ENCODE results near the gene RBP4. TPM values are rescaled to one million over a fixed set of nuclear protein-coding genes. Genes with fewer than 3 reads are reported as not detected.
A peak's percentile ranks its signal among the peaks of the same experiment; 100 is the strongest.
"Not testable (repeated sequence)": the region's sequence is repeated elsewhere in the genome, so short reads cannot be mapped to it uniquely, and the experiment has no call there.

Gene RBP4
- total RNA-seq, 2 experiments from 2014 or later = not detected

DNA sequence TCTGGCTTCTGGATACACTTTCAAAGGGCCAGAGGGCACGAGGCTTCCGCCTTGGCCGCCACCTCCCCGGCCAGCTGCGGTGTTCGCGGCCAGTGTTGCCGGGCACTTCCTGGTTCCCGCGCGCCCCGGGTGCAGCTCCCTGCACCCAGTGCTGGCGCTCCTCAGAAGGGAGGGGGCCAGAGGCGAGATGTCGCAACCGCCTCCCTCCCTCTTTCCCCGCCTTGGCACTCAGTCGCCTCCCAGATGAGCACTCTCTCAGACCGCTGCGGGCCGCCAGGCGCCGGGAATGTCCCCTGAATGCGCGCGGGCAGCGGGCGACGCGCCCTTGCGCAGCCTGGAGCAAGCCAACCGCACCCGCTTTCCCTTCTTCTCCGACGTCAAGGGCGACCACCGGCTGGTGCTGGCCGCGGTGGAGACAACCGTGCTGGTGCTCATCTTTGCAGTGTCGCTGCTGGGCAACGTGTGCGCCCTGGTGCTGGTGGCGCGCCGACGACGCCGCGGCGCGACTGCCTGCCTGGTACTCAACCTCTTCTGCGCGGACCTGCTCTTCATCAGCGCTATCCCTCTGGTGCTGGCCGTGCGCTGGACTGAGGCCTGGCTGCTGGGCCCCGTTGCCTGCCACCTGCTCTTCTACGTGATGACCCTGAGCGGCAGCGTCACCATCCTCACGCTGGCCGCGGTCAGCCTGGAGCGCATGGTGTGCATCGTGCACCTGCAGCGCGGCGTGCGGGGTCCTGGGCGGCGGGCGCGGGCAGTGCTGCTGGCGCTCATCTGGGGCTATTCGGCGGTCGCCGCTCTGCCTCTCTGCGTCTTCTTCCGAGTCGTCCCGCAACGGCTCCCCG, 34.4 kb downstream of the RBP4 start, which contains the start of gene FFAR4:
Gene FFAR4, plus strand, starts transcription at position 231 of the 842 bp plus-strand sequence. Its CDS starts 56 bp downstream, at position 287.
- H3K36me3 Mint-ChIP-seq = no peaks in the 10 kb centered on the region

DNA sequence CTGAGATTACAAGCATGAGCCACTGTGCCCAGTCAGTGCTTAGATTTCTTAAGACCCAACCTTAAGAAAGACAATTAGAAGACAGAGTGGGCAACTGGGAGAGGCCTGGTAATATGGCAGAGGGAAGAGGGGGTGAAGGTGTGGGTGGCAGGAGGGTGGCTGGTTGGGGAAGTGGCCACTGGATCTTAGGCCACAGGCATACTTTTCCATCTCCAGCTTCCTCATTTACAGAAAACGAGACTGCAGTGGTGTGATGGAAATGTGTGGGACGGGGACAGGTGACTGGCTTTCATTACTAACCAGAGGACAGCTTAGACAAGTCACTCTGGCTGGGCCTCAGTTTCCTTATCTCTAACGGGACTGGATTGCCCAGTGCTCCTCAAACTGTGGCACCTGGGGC, 35.6 kb downstream of the RBP4 start:
- peaks cover 51% of the 10 kb centered on the region for H3K27me3 Mint-ChIP-seq

More for the DNA sequence above, 34.4 kb downstream of the RBP4 start, which contains the start of gene FFAR4:
- Mint-ChIP-seq H3K27ac (no peak within 1 kb of the TSS), H3K9me3 (no peaks in the 10 kb centered on the region), H3K4me1 (peaks cover 1% of the 10 kb centered on the region), H3K27me3 (peaks cover 61% of the 10 kb centered on the region), H3K4me3 (no peak within 1 kb of the TSS)
- DNase-seq (no peak), ATAC-seq (ENCODE audit: low read depth) (no peak)
- POLR2A ChIA-PET = no interaction called here

DNA sequence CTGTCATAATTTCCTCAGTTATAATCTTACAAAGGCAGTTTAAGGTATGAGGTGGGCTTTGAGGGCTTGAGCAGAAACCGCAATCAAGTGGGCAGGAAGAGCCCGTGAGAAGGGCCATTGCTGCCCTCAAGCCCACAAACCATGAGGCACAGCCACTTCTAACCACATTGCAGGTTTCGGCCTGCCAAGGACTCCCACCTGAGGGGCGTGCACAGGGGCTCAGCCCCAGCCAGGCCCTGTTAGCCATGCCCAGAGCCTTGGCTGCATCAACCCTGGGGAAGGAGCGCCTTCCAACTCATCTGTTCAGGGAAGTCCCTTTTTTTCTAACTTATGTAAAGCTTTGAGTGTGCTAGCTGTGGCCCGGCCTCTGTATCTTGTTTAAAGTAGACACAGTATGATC, 40.5 kb downstream of the RBP4 start:
- DNase-seq (no peak), ATAC-seq (ENCODE audit: low read depth) (no peak)
- H3K27ac Mint-ChIP-seq = no peak overlapping the region
- peaks cover 1% of the 10 kb centered on the region for H3K4me1 Mint-ChIP-seq
- peaks cover 11% of the 10 kb centered on the region for H3K27me3 Mint-ChIP-seq
- H3K9me3 Mint-ChIP-seq = no peaks in the 10 kb centered on the region
- no peaks in the 10 kb centered on the region for H3K36me3 Mint-ChIP-seq
- H3K4me3 Mint-ChIP-seq = no peak overlapping the region
- POLR2A ChIA-PET = no interaction called here

More for the DNA sequence above, 35.6 kb downstream of the RBP4 start:
- Mint-ChIP-seq H3K9me3 (no peaks in the 10 kb centered on the region), H3K27ac (no peak overlapping the region), H3K36me3 (no peaks in the 10 kb centered on the region), H3K4me3 (no peak overlapping the region), H3K4me1 (peaks cover 1% of the 10 kb centered on the region)
- DNase-seq (no peak), ATAC-seq (ENCODE audit: low read depth) (no peak)
- POLR2A ChIA-PET = no interaction called here

DNA sequence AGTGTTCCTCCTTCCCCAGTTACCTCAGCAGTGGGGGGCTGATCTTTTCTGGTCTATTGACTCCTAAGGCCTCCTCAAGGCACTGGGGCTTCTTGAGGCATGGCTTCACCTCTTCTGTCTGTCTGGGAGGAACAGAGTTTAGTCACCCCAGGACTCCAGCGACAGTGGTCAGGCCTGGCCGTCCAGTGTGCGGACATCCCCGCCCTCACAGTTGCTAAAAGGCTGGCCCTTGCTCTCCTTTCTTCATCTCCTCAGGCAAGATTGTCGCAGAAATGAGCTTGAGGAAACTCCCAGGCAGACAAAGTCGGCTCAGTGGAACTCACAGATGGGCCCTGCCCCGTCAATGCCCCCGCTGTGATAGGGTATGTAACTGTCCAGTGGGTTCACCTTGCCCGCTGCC, 41.5 kb downstream of the RBP4 start:
- Mint-ChIP-seq H3K27ac (no peak overlapping the region), H3K4me1 (no peaks in the 10 kb centered on the region), H3K27me3 (peaks cover 2% of the 10 kb centered on the region), H3K4me3 (no peak overlapping the region), H3K36me3 (no peaks in the 10 kb centered on the region), H3K9me3 (no peaks in the 10 kb centered on the region)
- DNase-seq (no peak), ATAC-seq (ENCODE audit: low read depth) (no peak)
- POLR2A ChIA-PET = no interaction called here

DNA sequence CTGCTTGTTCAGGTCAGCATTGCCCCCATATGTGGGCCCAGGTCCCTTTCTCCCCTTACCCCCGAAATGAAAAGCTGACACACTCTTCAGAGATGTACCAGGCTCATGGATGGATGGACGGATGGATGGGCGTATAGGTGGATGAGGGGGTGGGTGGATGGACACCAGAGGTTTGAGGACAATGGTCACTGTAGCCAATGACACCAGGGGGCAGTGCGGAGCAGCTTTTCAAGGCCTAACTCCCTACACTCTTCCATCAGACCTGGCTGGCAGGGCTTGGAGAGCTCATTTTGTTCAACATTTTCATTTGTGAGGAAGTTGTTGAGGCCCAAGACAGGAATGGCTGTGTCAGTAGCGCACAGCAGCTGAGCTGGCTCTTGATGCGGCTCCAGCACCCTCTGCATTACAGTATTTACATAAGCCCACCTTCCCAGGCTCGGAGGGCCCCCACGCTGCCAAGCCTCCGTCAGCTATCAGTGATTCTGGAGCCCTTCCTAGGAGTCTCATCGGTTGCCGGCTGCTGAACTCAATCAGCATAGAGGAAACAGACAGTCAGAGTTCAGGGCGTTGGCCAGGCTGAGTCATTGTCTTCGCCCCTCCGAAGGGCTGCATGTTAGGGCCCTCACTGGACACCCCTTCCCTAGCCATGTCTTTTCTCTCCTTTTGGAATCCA, 46.1 kb downstream of the RBP4 start:
- Mint-ChIP-seq H3K36me3 (no peaks in the 10 kb centered on the region), H3K4me1 (no peaks in the 10 kb centered on the region), H3K27me3 (no peaks in the 10 kb centered on the region), H3K27ac (no peak overlapping the region), H3K9me3 (no peaks in the 10 kb centered on the region), H3K4me3 (no peak overlapping the region)
- POLR2A ChIA-PET = no interaction called here
- DNase-seq (peak; percentile 56), ATAC-seq (ENCODE audit: low read depth) (no peak)

DNA sequence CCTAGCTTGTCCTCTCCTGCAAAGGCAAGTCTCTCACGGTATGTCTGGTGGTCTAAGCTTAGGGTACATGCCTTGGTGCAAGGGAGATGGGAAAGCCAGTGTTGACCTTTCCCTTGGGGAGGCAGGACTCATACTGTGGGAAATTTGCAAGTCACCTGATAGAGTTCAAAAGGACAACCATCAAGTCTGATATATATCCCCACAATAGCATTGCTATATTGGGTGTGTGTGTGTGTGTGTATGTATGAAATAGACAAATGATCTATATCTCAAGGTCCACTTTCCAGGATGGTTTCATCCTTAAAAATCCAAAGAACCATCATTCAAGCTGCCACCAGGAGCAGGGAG, 46.7 kb downstream of the RBP4 start:
- Mint-ChIP-seq H3K36me3 (no peaks in the 10 kb centered on the region), H3K4me1 (no peaks in the 10 kb centered on the region), H3K9me3 (no peaks in the 10 kb centered on the region), H3K27ac (no peak overlapping the region), H3K4me3 (no peak overlapping the region), H3K27me3 (no peaks in the 10 kb centered on the region)
- POLR2A ChIA-PET = no interaction called here
- ATAC-seq (ENCODE audit: low read depth) = no peak
- DNase-seq = no peak

DNA sequence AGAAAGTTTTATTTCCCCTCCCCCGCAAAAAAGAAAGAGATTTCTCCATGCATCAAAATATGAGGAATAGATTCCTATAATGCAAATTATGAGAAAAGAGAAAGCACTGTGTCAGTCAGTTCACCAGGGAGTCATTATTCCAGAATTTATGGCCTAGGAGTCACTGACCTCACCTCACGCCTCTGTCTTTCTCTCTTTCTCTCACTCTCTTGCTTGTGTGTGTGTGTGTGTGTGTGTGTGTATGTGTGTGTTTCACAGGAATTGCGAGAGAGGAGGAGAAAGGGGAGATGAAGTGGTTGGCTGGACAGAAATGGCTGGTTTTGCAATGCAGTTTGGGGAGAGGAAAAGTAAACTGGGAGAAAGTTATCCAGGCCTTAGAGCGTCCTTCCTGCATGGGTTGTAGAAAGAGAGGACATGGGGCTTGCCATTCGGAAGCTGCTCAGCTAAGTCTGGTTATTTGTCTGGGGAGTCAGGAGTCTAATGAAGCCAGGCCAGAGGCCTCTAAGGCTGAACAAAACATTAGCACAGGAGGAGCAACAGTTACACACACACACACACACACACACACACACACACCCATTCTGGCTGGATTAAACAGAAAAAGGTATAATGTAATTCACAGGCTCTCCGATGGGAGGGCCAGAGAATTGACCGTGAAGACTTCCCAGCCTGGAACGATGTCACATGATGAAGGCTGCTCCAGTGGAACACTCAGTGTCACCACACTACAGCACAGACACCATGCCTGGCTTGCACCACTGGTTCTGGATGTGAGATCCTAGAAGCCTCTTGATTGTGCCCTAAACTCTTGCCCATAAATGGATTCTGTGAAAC, 47.3 kb downstream of the RBP4 start:
- Mint-ChIP-seq H3K27ac (no peak overlapping the region), H3K36me3 (no peaks in the 10 kb centered on the region), H3K4me3 (no peak overlapping the region), H3K4me1 (no peaks in the 10 kb centered on the region), H3K27me3 (no peaks in the 10 kb centered on the region), H3K9me3 (no peaks in the 10 kb centered on the region)
- POLR2A ChIA-PET = no interaction called here
- ATAC-seq (ENCODE audit: low read depth) (no peak), DNase-seq (no peak)

DNA sequence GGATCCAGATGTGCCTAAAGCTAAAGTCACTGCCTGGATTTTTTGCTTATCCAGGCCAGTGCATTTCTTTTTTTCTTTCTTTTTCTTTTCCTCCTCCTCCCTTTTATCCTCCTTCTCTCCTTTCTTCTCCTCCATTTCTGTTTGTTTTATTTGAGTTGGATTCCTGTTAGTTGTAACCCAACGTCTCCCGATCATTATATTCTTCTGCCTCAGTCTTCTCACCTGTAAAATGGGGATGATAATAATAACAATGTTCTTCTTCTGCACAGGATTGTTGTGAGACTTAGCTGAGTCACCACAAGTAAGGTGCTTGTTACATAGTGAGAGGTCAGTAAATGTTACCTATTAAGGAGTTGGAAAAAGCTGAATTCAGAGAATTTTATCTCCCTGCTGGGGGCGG, 48.3 kb downstream of the RBP4 start:
- DNase-seq (no peak), ATAC-seq (ENCODE audit: low read depth) (no peak)
- Mint-ChIP-seq H3K4me3 (no peak overlapping the region), H3K36me3 (no peaks in the 10 kb centered on the region), H3K27ac (no peak overlapping the region), H3K4me1 (no peaks in the 10 kb centered on the region), H3K9me3 (no peaks in the 10 kb centered on the region), H3K27me3 (peaks cover 2% of the 10 kb centered on the region)
- POLR2A ChIA-PET = no interaction called here

DNA sequence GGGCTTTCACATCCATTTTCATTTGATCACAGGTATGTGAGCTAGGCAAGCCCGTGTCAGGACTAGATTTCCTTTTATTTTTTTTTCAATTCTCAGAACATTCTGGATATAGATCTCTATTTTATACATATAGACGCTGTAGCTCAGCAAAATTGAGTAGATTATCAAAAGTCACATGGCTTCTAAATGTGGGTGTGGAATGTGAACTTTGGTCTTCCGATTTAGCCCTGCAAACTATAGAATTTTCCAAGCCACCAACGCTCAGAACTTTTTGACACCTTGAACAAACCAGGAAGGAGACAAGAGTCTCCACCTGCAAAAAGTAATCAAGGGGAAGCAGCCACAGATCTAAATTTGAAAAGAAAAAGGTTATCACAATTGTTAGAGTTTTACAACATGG, 50.4 kb downstream of the RBP4 start:
- no peaks in the 10 kb centered on the region for H3K4me1 Mint-ChIP-seq
- H3K27ac Mint-ChIP-seq = no peak overlapping the region
- DNase-seq = no peak
- no peaks in the 10 kb centered on the region for H3K9me3 Mint-ChIP-seq
- H3K27me3 Mint-ChIP-seq = peaks cover 2% of the 10 kb centered on the region
- no peaks in the 10 kb centered on the region for H3K36me3 Mint-ChIP-seq
- POLR2A ChIA-PET = no interaction called here
- no peak overlapping the region for H3K4me3 Mint-ChIP-seq
- no peak for ATAC-seq (ENCODE audit: low read depth)

DNA sequence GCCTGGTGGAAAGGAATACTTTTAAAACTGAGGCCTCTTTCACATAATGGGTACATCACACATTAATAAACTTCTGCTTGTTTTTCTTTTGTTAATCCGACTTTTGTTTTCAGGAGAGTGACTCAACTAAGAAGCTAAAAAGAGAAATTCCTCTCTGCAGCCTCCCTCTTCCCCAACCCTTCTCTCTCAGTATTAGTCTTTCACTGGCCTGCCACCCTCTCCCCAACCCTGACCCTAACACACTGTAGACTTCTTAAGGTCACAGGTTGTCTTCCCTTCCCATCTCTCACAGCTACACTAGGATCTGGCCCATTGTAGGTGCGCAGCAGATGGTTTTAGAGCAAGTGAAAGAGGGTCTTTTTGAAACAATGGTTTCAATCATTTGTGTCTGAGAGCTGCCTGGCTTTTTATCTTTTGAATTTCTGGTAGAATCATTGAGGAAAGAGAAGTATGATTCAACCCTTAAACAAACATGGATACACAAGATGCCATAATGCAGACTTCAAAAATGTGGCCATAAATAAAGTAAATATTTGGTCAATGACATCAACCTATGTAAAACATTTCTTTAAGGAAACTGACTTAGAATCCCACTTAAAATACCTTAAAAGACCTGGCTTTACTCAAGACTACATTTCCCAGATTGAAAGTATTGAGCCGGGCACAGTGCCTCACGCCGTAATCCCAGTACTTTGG, 52.5 kb downstream of the RBP4 start:
- no peak overlapping the region for H3K27ac Mint-ChIP-seq
- ATAC-seq (ENCODE audit: low read depth) = no peak
- peaks cover 2% of the 10 kb centered on the region for H3K27me3 Mint-ChIP-seq
- DNase-seq = no peak
- H3K4me1 Mint-ChIP-seq = no peaks in the 10 kb centered on the region
- no peak overlapping the region for H3K4me3 Mint-ChIP-seq
- H3K36me3 Mint-ChIP-seq = no peaks in the 10 kb centered on the region
- H3K9me3 Mint-ChIP-seq = no peaks in the 10 kb centered on the region
- POLR2A ChIA-PET = no interaction called here

DNA sequence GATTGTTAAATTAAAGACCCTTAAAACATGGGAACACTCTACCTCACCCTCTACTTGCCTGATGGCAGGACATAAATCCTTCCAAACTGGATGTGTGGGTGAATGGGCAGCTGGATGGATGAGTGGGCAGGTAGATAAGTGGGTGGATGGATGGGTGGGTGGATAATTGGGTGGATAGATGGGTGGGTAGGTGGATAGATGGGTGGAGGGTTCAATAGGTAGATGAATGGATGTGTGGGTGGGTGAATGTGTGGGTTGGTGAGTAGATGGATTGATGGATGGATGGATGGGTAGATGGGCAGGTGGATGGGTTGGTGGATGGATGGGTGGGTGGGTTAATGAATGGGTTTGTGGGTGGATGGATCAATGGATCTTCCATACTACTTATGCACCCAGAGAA, 53.5 kb downstream of the RBP4 start:
- Mint-ChIP-seq H3K27ac (no peak overlapping the region), H3K27me3 (peaks cover 2% of the 10 kb centered on the region), H3K9me3 (no peaks in the 10 kb centered on the region), H3K4me1 (no peaks in the 10 kb centered on the region), H3K36me3 (no peaks in the 10 kb centered on the region), H3K4me3 (no peak overlapping the region)
- POLR2A ChIA-PET = no interaction called here
- no peak for DNase-seq
- no peak for ATAC-seq (ENCODE audit: low read depth)

DNA sequence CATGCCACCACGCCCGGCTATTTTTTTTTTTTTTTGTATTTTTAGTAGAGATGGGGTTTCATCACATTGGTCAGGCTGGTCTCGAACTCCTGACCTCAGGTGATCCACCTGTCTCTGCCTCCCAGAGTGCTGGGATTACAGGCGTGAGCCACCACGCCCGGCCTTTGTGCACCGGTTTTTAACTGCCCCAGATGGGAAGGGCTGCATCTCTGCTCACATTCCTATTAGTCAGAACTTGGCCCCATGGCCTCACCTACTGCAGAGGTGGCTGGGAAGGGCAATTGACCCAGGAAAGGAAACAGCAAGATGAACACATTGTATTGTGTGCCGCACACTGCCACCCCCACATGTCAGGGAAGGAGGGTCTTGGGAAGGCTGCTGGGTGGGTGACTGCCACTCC, 54.0 kb downstream of the RBP4 start:
- H3K36me3 Mint-ChIP-seq; ATAC-seq (ENCODE audit: low read depth); H3K27ac Mint-ChIP-seq: not testable (repeated sequence)

DNA sequence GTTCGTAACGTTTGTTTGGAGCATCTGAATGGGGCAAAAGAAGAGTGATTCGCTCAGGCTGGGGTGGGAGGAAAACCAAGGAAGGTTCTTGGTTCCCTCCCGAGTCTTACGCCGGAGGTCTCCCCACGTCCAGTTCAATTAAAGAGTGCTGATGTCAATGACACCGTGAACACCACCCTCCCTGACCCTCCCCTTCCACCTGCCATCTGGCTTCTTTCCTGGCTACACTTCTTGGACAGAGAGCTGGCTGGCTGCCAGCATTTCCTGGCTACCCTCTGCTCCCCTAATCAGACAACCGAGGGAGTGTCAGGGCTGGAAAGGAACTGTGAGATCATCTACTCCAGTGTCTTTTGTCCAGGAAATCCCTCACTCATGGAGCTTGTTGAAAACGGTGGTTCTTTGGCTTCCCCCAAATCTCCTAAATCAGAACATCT, 58.7 kb downstream of the RBP4 start:
- Mint-ChIP-seq H3K27me3 (peaks cover 14% of the 10 kb centered on the region), H3K27ac (no peak overlapping the region), H3K9me3 (no peaks in the 10 kb centered on the region), H3K4me3 (no peak overlapping the region), H3K4me1 (peaks cover 1% of the 10 kb centered on the region), H3K36me3 (no peaks in the 10 kb centered on the region)
- DNase-seq (no peak), ATAC-seq (ENCODE audit: low read depth) (no peak)
- POLR2A ChIA-PET = no interaction called here

More for the DNA sequence above, 54.0 kb downstream of the RBP4 start:
- DNase-seq, H3K27me3 Mint-ChIP-seq, H3K4me3 Mint-ChIP-seq, H3K4me1 Mint-ChIP-seq, POLR2A ChIA-PET, H3K9me3 Mint-ChIP-seq: not testable (repeated sequence)
